Measurements from ENCODE around the gene GIPC2.
"Not testable (repeated sequence)": the region's sequence is repeated elsewhere in the genome, so short reads cannot be mapped to it uniquely, and the experiment has no call there.

GIPC2 gene

DNA sequence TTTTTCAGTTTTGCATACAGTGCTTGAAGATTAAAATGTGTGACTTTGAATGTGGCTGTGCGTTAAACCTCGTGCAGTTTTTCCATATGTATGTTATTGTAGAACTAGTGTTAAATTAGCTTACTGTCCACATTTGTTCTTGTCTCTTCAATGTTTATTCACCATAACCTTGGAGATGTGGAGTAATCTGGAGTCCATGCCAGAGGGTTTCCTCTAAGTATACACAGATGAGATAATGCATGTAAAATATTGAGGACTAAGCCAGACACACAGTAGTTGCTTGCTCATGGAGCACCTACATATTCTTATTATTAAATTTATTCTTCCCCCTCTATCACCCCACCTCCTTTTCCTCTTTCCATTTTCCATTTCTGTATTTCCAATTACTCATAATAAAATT lies 7.7 kb upstream of the GIPC2 start:
- DNase-seq, result no peak

DNA sequence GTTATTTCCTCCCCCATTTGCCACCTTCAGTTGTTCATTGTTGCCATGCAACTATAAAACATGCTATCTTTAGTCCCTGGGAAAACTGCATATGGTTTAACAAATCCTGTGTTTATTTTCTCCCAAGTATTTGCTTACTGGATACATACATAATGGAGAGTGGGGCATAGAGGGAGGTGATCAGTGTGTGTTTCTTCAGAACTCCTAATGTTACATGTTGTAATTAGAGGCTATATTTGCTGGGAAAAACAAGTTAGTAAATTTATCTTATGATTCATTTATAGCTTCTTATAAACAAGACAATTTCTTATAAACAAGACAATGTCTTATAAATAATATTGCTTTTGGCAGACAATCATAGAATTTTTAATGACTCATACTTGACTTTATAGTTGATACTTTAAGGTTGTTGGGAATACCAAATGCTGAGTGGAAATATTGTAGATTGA lies 7.3 kb upstream of the GIPC2 start:
- DNase-seq, result peak; percentile 13

DNA sequence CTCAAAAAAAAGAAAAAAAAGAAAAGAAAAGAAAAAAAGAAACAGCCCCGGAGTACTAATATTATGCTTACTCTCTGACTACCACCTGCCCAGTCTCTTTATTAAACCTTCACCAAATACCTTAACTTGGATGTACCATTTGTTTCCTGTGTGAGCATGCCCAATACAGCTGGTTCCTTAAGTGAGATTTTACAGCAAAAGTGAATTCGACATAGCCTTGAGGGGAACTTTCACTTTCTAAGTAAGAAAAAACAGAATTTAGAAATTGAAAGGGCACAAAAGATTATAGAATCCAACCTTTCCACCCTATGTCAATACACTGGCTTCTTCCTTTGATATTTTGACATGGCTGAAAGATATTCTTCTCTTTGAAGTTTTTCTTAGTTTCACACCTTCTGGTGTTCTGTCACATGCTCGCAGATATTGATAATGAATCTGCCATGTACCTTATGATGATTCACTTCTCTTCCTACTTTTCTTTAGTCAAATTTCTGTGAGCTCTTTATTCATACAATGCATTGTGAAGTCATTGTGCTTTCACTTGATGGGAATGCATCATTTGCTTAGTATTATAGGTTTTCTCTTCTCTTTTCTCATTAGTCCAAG lies 5.2 kb upstream of the GIPC2 start:
- DNase-seq, result no peak

- DNase-seq, result no peak
Observed at GRCh38 chr1:78043436-78043835, 2.3 kb upstream of the GIPC2 start.

DNA sequence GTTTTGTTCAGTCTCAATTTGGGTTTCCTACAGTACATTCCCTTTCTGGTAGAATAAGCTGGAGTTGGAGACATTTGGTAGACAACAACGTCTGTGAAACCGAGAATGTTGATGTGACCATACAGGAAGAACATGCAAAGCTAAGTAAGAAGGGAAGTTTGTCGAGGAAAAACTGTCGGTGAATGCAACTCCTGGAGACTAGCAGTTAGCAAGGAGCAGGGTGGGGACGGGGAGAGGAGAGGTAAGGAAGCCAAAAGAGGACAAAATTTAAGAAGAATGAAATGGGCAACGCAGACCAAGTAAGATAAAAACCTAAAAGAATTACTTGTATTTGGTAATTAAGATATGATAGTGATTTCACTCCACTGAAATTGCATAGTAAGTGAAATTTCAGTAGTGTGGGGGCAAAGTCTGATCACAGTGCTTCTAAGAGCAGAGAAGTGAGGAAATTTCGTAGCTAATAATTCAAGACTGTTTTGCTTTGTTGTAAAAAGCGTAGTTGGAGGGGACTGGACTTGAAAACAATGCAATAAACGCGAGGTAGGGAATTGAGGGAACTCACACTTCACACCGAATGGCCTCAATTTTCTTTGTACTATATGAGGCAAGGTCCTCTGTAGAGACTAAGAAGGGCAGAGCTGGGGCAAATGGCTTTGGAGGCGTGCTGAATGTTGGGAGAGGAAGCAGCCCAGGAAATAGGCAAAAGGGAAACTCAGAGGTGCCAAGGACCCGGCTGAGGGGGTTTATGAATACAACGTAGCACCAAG lies 787 bp upstream of the GIPC2 start:
- DNase-seq, result no peak

DNA sequence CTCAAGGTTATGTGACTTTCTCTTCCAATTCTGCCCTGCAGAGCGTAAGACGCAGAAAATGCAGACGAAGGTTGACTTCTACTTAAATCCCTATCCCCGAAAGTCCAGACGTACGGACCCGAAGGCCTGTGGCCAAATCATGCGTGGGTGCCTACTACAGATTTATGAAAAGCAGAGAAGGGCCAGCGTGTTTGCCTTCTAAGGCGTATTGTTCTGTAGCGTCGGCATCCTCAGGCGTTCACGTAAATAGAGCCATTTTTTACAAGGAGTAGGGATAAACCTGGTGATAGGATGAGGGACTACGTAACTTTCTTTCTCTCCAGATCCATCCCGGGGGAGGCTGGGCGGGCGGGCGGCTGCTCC lies 222 bp upstream of the GIPC2 start:
- no peak for DNase-seq

GRCh38 chr1:78047106-78047505 lies 1.3 kb downstream of the GIPC2 start:
- no peak for DNase-seq

DNA sequence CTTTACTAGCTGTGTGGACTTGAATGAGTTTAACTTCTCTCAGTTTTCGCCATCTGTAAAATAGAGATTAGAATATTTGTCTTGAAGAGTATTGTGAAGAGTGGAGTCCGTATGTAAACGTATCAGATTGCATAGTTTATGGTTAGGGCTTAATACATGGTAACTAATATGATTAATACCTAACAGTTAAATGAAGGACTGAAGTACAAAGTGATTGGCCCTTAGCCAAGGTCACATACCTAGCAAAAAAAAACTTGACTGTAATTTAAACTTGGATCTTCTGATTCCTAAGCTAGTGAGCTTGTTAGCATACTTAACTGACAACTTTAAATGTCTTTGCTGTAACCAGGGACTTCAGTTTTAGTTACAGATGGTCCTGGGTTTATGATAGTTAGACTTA lies 1.9 kb downstream of the GIPC2 start:
- DNase-seq, result no peak

DNA sequence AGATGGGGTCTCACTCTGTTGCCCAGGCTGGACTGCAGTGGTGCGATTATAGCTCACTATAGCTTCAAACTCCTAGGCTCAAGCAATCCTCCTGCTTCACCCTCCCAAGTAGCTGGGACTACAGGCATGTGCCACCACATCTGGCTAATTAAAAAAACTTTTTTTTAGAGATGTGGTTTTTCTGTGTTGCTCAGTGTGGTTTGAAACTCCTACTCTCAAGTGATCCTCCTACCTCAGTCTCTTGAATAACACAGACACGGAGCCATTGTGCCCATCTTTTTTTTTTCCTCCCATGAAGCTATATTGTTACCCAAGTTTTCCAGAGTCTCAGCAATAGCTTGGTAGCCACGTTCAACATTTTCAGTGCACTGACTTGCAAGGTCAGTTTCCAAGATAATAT lies 2.7 kb downstream of the GIPC2 start:
- DNase-seq, result no peak

- no peak for DNase-seq
Observed at GRCh38 chr1:78049396-78049795, 3.6 kb downstream of the GIPC2 start.

DNA sequence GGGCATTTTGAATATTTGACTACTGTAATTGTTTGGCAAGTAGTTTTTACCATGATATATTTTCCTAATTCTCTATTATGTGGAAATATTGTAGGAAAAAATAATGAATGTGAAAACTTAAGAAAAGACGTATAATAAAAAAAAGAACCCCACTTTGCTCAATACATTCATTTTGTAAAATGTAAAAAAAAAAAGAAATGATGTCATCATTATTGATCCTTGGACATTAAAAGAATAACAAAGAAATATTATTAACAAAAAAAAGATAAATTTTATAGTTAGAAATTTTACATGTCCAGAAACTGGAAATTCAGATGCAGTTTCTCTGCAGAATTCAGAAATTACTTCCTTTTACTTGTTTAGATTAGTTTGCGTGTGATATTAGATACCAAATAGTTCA lies 5.2 kb downstream of the GIPC2 start:
- no peak for DNase-seq

DNA sequence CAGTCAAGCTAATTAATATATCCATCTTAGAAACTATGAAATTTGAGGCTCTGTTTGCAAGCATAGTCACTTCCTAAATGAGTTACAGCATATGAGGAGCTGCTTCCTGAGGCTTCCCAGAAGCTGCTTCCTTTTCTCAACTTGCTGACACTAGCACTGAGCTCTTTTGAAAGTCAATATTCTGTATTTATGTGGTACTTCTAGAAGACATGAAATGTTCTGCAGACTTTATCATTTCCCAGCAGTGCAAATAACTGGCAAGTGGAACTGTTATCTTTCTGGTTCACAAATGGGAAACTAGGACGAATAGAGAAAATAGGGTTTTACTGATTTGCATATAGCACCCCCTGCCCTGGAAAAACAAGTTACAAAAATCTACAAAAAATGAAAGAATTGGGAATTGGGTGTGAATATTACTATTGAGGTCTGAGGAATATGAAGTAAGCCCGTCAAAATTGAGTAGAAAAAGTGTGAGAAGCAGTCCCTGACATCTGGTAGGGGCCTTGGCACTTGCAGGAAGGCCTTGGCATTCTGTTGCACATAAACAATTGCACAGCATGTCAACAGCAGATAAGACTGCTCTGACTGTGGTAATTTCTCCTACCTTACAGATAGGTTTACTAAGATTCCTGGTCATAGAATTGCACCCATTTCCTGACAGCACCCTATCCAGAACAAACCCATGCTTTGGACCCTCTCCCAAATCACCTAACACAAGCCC lies 7.1 kb downstream of the GIPC2 start:
- no peak for DNase-seq

GRCh38 chr1:78053498-78053897 lies 7.7 kb downstream of the GIPC2 start:
- DNase-seq, result no peak

DNA sequence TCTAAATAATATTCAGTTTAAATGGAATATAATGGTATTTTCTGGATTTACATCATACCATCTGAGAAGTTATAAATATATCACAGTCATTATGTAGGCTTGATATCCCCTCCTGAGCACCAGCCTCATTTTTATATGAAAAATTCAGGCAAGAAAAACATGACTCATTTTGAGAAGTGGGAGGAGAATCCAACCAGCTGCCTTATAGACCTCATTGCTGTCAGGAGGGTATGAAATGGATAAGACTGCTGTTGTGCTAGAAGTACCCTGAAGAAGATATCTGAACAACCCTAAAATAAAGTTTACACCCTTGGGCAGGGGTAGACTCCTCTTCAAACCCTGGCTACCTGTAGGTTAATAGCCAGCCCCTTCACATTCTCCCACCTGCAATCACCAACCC lies 8.8 kb downstream of the GIPC2 start:
- no peak for DNase-seq

DNA sequence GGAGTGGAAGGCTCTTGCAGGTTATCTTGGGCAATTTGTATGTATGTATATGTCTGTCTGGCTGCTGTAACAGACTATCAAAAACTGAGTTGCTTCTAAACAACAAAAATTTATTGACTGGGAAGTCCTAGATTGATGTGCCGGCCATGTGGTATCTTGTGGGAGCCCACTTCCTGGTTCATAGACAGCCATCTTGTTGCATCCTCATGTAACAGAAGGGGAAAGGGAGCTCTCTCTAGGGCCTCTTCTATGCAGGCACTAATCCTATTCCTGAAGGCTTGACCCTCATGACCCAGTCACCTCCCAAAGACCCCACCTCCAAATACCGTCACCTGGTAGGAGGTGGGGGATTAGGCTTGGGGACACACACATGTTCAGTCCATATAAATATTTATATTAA lies 9.2 kb downstream of the GIPC2 start:
- DNase-seq, result no peak

- DNase-seq, result no peak
Observed at GRCh38 chr1:78055565-78056132, 9.9 kb downstream of the GIPC2 start.

DNA sequence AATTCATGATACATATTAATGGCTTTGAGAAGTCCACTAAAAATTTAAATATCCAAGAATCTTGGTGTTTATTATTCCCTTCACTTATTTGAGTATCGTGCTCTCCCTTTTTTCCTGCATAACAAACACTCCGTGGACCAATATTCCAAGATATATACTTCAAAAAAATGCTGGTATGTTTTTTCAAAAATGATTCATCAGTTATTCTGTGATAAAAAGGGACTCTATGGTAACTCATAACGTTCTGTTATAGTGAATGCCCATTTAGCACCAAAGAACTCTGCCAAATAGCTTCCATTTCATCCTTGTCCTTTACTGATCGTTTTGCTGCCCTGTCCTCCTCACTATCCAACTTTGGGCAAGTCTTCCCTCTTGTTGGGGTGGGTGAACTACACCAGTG lies 12.9 kb downstream of the GIPC2 start:
- no peak for DNase-seq

DNA sequence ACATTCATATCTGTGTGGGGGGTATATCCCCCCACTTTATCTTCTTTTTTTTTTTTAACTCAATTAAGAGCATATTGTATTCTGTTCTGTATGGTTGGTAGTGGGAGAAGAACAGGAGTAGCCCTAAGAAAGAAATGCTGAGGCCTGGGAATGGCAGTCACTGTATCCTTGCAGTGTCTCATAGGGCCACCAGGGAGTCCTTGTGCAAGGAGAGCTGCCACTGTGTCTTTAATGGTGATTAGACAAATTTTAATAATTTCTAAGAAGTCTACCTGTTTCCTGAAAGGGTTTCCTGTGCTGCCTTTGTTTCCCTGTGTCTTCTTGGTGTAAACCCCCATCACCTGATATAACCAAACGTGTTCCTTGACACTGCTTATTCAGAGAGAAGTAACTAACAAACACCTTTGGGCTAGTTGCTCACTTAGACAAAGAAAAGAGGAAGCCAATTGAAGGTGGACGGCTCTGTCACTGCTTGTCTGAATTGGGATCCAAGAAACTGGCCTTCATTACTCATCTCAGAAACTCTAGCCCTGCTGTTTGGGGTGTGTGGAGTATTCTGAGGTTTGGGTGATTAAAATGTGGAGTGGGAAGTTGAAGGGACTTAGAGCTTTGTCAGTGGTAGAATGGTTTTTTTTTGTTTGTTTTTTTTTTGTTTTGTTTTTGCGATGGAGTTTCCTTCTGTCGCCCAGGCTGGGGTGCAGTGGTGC lies 15.2 kb downstream of the GIPC2 start:
- no peak for DNase-seq

GRCh38 chr1:78061825-78062523 lies 16.2 kb downstream of the GIPC2 start:
- no peak for DNase-seq

DNA sequence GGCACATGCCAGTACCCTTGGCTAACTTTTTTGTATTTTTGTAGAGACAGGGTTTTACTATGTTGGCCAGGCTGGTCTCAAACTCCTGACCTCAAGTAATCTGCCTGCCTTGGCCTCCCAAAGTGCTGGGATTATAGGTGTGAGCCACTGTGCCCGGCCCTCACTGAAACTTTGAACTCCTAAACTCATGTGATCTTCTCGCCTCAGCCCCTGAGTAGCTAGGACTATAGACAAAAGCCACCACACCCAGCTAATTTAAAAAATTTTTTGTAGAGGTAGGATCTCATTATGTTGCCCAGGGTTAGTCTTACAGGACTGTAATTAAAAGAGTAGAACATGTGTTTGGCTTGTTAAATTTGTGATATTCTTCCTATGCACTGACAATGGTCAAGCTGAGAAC lies 19.1 kb downstream of the GIPC2 start:
- DNase-seq, result not testable (repeated sequence)

DNA sequence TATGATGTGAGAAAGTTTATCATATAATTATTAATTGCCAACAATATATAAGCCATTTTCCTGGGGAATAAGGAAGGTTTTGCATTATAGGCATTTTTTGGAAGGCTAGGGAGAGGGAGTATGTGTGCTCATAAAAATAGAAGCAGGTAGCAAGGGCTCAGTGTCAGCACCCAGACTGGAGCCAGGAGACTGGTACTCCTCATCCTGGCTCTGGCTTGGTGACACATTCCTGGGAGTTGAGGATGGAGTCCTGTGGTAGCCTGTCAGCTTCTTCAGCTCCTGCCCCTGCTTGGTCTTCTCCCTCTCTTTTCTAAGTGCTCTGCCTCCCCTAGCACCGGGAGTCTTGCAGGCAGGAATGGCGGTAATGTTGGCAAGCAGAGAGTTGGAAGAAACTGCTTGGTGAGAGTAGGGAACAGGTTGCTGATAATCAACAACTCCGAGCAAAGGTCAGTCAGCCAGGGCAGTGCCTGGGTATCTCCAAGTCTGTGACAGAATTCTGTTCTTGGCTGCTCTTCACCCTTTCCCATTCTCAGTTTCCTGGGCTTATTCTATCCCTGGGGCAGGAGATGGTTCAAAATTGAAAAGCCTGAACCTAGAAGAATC lies 23.0 kb downstream of the GIPC2 start:
- DNase-seq, result no peak

DNA sequence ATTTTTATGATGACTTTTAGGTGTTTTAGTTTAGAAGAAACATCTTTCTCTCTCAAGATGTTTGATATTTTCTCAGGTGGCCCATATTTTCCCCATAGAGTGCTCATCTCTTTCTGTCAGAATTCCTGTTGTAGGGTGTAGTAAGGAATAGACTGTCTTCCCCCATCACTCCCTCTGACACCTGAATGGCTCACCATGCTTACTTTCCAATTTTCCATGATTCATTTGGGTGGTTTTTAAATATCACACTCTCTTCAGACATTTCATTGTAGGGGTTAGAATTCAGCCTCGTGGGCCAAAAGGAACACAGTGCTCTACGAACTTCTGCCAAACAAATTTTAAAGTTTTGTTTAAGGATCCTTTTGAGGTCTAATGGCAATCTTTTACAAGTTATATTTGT lies 24.0 kb downstream of the GIPC2 start:
- DNase-seq, result no peak

All from NCI-H1092 treated with DMSO at 0.1 percent for 48 hours (cell line).